Fibroblast of the aortic adventitia (primary cell): ENCODE results near the gene ZNF646. TPM values are rescaled to one million over a fixed set of nuclear protein-coding genes. Genes with fewer than 3 reads are reported as not detected.

Experiments used
- DNase-seq: peaks from one replicate; pipeline ENCODE4 v3.0.0-alpha.2; 2010; ENCODE audit warnings: low read depth
- H3K4me3 ChIP-seq: 2 replicates; pipeline ENCODE4 v1.5.1; 2011; ENCODE audit warnings: low read depth, mild to moderate bottlenecking, control low read depth, low read length, moderate library complexity
- CTCF ChIP-seq: IDR thresholded peaks from 2 replicates; pipeline ENCODE4 v1.5.1; 2011; ENCODE audit warnings: mild to moderate bottlenecking, low read length, control low read depth, inconsistent platforms; ENCODE audit not compliant: insufficient read depth
- total RNA-seq: library from RNA; depleted of rRNA; stranded (reverse); fragments of >200 nt; gene quantifications from 2 replicates; pipeline ENCODE4 v1.2.3, GENCODE V29; 2012; ENCODE audit warnings: low replicate concordance

Gene ZNF646
- total RNA-seq, 1 donor: 16.2 TPM

- H3K4me3 ChIP-seq: peak overlapping the region; percentile 82
- DNase-seq: no peak
- TF ChIP-seq CTCF: peak; percentile 4
These were observed 577 bp downstream of the ZNF646 start for GRCh38 chr16:31074814-31075183.

- no peak for DNase-seq
- no peak overlapping the region for H3K4me3 ChIP-seq
- no peak for TF ChIP-seq CTCF
These were observed 2.1 kb downstream of the ZNF646 start for GRCh38 chr16:31076319-31076718.

DNA sequence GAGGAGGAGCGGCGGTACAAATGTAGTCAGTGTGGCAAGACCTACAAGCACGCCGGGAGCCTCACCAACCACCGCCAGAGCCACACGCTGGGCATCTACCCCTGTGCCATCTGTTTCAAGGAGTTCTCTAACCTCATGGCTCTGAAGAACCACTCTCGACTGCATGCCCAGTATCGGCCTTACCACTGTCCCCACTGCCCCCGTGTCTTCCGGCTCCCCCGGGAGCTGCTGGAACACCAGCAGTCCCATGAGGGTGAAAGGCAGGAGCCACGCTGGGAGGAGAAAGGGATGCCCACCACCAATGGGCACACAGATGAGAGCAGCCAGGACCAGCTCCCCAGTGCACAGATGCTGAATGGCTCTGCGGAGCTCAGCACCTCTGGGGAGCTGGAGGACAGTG is 2.8 kb downstream of the ZNF646 start:
- H3K4me3 ChIP-seq: no peak overlapping the region
- TF ChIP-seq CTCF: no peak
- no peak for DNase-seq

DNA sequence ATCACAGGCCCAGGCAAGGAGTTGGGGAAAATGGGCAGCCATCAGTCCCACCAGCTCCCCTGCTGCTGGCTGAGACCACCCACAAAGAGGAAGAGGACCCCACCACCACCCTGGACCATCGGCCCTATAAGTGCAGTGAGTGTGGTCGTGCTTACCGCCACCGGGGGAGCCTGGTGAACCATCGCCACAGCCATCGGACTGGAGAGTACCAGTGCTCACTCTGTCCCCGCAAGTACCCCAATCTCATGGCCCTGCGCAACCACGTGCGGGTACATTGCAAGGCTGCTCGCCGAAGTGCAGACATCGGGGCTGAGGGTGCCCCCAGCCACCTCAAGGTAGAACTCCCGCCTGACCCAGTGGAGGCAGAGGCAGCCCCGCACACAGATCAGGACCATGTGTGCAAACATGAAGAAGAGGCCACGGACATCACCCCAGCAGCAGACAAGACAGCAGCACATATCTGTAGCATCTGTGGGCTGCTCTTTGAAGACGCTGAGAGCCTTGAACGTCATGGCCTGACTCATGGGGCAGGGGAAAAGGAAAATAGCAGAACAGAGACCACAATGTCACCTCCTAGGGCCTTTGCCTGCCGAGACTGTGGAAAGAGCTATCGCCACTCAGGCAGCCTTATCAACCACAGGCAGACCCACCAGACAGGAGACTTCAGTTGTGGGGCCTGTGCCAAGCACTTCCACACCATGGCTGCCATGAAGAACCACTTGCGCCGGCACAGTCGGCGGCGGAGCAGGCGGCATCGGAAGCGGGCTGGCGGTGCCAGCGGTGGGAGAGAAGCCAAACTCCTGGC is 3.6 kb downstream of the ZNF646 start:
- DNase-seq: no peak
- no peak for TF ChIP-seq CTCF
- no peak overlapping the region for H3K4me3 ChIP-seq

DNA sequence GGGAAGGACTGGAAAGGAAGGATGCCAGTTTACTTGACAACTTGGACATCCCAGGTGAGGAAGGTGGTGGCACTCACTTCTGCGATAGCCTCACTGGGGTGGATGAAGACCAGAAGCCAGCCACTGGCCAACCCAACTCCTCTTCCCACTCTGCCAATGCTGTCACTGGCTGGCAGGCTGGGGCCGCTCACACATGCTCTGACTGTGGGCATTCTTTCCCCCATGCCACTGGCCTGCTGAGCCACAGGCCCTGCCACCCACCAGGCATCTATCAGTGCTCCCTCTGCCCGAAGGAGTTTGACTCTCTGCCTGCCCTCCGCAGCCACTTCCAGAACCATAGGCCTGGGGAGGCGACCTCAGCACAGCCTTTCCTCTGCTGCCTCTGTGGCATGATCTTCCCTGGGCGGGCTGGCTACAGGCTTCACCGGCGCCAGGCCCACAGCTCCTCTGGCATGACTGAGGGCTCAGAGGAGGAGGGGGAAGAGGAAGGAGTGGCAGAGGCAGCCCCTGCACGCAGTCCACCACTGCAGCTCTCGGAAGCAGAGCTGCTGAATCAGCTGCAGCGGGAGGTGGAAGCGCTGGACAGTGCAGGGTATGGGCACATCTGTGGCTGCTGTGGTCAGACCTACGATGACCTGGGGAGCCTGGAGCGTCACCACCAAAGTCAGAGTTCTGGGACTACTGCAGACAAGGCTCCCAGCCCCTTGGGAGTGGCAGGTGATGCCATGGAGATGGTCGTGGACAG is 4.5 kb downstream of the ZNF646 start:
- TF ChIP-seq CTCF: no peak

GRCh38 chr16:31079342-31079944 is 5.2 kb downstream of the ZNF646 start:
- no peak overlapping the region for H3K4me3 ChIP-seq
- no peak for DNase-seq
- TF ChIP-seq CTCF: no peak

More for the DNA sequence above, 4.5 kb downstream of the ZNF646 start:
- H3K4me3 ChIP-seq: no peak overlapping the region
- DNase-seq: no peak
